KMS-11 (cell line): Measurements from ENCODE around the gene PHKB.

Experiments used
- H2AFZ ChIP-seq: fragments of 200-600 bp; sonication (generic); 2 replicates; pipeline ENCODE4 v1.6.1; 2016; ENCODE audit warnings: antibody characterized with exemption, mixed run types, low read depth
- H3K27ac ChIP-seq: fragments of 200-600 bp; sonication (generic); 2 replicates; pipeline ENCODE4 v1.6.1; 2016; ENCODE audit warnings: mild to moderate bottlenecking, mixed run types
- H3K27me3 ChIP-seq: fragments of 200-600 bp; sonication (generic); 2 replicates; pipeline ENCODE4 v1.6.1; 2017; ENCODE audit warnings: mild to moderate bottlenecking, low read depth, mixed run types, moderate library complexity; ENCODE audit not compliant: insufficient read depth
- H3K36me3 ChIP-seq: fragments of 200-600 bp; sonication (generic); 2 replicates; pipeline ENCODE4 v1.6.1; 2017; ENCODE audit warnings: mild to moderate bottlenecking, mixed run types; ENCODE audit not compliant: insufficient read depth
- H3K4me1 ChIP-seq: fragments of 200-600 bp; sonication (generic); 2 replicates; pipeline ENCODE4 v1.6.1; 2016; ENCODE audit warnings: mild to moderate bottlenecking, low read depth, mixed run types; ENCODE audit not compliant: poor library complexity, severe bottlenecking
- H3K4me2 ChIP-seq: fragments of 200-600 bp; sonication (generic); 2 replicates; pipeline ENCODE4 v1.7.0; 2016; ENCODE audit warnings: mild to moderate bottlenecking, mixed run types
- H3K4me3 ChIP-seq: fragments of 200-600 bp; sonication (generic); IDR thresholded peaks from 2 replicates; pipeline ENCODE4 v1.6.1; 2017; ENCODE audit warnings: low read depth, low read length, mixed read lengths; ENCODE audit not compliant: insufficient read depth
- H3K79me2 ChIP-seq: fragments of 200-600 bp; sonication (generic); 2 replicates; pipeline ENCODE4 v1.6.1; 2016; ENCODE audit warnings: low read depth, mixed run types; ENCODE audit not compliant: insufficient read depth
- H3K9ac ChIP-seq: fragments of 200-600 bp; sonication (generic); 2 replicates; pipeline ENCODE4 v1.6.1; 2016; ENCODE audit warnings: mild to moderate bottlenecking, mixed run types
- H4K20me1 ChIP-seq: fragments of 200-600 bp; sonication (generic); 2 replicates; pipeline ENCODE4 v1.6.1; 2016; ENCODE audit warnings: mild to moderate bottlenecking, mixed run types; ENCODE audit not compliant: insufficient read depth
- CTCF ChIP-seq: fragments of 200-600 bp; sonication (generic); conservative IDR thresholded peaks from 2 replicates; pipeline ENCODE4 v1.6.1; 2017; ENCODE audit warnings: low read depth, mild to moderate bottlenecking, antibody characterized with exemption, low read length, moderate library complexity, mixed read lengths

The PHKB gene

DNA sequence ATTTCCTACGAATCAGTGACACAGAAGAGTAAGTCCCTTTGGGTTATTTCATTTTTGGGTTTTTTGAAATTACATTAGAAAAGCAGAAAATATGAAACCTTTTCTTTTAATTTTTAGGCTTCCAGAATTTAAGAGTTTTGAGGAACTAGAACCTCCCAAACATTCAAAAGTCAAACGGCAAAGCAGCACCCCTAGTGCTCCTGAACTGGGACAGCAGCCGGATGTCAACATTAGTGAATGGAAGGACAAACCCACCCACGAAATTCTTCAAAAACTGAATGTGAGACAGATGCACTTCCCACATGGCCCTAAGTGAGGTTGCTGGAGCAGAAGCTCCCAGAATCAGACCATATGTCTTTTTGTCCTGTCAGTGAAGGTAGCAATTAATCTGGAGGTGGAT, 199.4 kb downstream of the PHKB start:
- TF ChIP-seq CTCF: no peak
- Histone ChIP-seq H3K4me3 (no peak overlapping the region), H4K20me1 (no peaks in the 10 kb centered on the region), H2AFZ (no peak overlapping the region), H3K27ac (no peak overlapping the region), H3K4me1 (no peaks in the 10 kb centered on the region), H3K27me3 (no peaks in the 10 kb centered on the region), H3K4me2 (no peak overlapping the region), H3K79me2 (no peaks in the 10 kb centered on the region), H3K9ac (no peak overlapping the region), H3K36me3 (no peaks in the 10 kb centered on the region)

GRCh38 chr16:47664653-47665325, 203.7 kb downstream of the PHKB start:
- Histone ChIP-seq H3K9ac (no peak overlapping the region), H3K4me2 (no peak overlapping the region), H3K4me3 (no peak overlapping the region), H3K36me3 (no peaks in the 10 kb centered on the region), H3K27ac (no peak overlapping the region), H3K27me3 (no peaks in the 10 kb centered on the region), H4K20me1 (no peaks in the 10 kb centered on the region), H3K4me1 (no peaks in the 10 kb centered on the region), H3K79me2 (no peaks in the 10 kb centered on the region), H2AFZ (no peak overlapping the region)
- no peak for TF ChIP-seq CTCF

- Histone ChIP-seq H4K20me1 (no peaks in the 10 kb centered on the region), H2AFZ (no peak overlapping the region), H3K4me3 (no peak overlapping the region), H3K4me2 (no peak overlapping the region), H3K4me1 (no peaks in the 10 kb centered on the region), H3K36me3 (no peaks in the 10 kb centered on the region), H3K9ac (no peak overlapping the region), H3K27ac (no peak overlapping the region), H3K27me3 (no peaks in the 10 kb centered on the region), H3K79me2 (no peaks in the 10 kb centered on the region)
- no peak for TF ChIP-seq CTCF
These were observed 205.3 kb downstream of the PHKB start for GRCh38 chr16:47666434-47666833.

GRCh38 chr16:47667956-47668355, 206.8 kb downstream of the PHKB start:
- H3K4me2 ChIP-seq: no peak overlapping the region
- H3K79me2 ChIP-seq: no peaks in the 10 kb centered on the region
- no peaks in the 10 kb centered on the region for H4K20me1 ChIP-seq
- H3K27ac ChIP-seq: no peak overlapping the region
- no peak overlapping the region for H2AFZ ChIP-seq
- H3K4me3 ChIP-seq: no peak overlapping the region
- no peak for TF ChIP-seq CTCF
- no peaks in the 10 kb centered on the region for H3K36me3 ChIP-seq
- H3K9ac ChIP-seq: no peak overlapping the region
- H3K27me3 ChIP-seq: no peaks in the 10 kb centered on the region
- H3K4me1 ChIP-seq: no peaks in the 10 kb centered on the region
